ENCODE data around the gene CUL7.

Gene CUL7

DNA sequence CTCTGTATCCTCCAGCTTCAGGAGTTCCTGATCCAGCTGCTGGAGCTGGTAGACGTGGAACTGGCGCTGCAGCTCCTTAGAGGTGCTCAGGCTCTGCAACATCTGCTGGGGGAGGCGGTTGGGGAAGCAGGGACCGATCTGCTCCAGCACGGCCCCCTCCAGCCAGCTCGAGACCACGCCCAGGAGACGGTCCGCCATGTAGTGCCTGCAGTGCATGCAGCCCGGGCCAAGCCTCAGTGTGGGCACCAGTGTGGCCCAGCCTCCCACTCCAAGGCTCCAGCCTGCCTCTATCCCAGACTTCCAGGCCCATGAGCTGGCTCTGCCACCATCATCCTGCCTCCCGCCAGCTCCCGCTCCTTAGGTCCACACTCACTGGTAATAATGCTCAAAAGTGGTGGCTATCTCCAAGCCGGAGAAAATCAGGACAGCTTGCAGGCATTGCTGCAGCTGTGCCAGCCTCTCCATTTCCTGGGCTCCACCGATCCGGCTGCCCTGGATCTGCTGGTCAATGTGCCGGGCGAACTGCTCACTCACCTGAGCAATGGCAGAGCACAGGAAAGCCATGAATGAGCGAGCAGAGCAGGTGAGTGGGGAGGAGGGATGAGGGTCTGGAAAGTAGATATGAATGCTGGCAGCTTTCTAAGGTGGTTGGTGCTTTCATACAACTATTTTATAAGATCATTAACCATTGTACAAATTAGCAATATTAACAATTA is 13.0 kb downstream of the CUL7 start:
- no peaks in the 10 kb centered on the region for H3K4me1 Mint-ChIP-seq (ENCODE audit: low read depth)
- H3K4me3 Mint-ChIP-seq = no peak overlapping the region
- no peaks in the 10 kb centered on the region for H3K27me3 Mint-ChIP-seq
- no peaks in the 10 kb centered on the region for H3K36me3 Mint-ChIP-seq
- H3K27ac Mint-ChIP-seq = no peak overlapping the region
- H3K9me3 Mint-ChIP-seq (ENCODE audit: low read depth) = no peaks in the 10 kb centered on the region

GRCh38 chr6:43038727-43039126 is 14.9 kb downstream of the CUL7 start:
- Mint-ChIP-seq H3K27ac (no peak overlapping the region), H3K9me3 (ENCODE audit: low read depth) (no peaks in the 10 kb centered on the region), H3K27me3 (no peaks in the 10 kb centered on the region), H3K36me3 (no peaks in the 10 kb centered on the region), H3K4me1 (ENCODE audit: low read depth) (no peaks in the 10 kb centered on the region), H3K4me3 (no peak overlapping the region)

DNA sequence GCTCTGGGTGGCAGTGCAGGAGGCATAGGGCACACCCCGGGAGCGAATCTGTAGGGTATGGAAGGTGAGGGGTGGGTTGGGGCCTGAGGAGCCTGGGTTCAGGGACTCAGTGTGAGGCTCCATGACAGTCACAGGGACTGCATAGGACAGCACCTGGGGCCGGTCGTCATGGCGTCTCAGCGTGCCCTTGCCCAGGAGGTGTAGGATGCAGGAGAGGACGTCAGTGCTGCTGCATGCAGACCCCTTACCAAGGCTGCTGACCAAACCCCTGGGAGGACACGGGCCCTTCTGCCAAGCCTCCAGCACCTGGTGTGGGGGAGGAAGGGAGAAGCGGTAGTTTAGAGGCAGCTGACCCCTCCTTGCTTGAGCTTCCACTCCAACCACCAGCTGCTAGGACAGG is 15.9 kb downstream of the CUL7 start:
- H3K27me3 Mint-ChIP-seq = no peaks in the 10 kb centered on the region
- peaks cover 5% of the 10 kb centered on the region for H3K4me1 Mint-ChIP-seq (ENCODE audit: low read depth)
- H3K9me3 Mint-ChIP-seq (ENCODE audit: low read depth) = no peaks in the 10 kb centered on the region
- no peaks in the 10 kb centered on the region for H3K36me3 Mint-ChIP-seq
- H3K27ac Mint-ChIP-seq = no peak overlapping the region
- no peak overlapping the region for H3K4me3 Mint-ChIP-seq

- no peaks in the 10 kb centered on the region for H3K9me3 Mint-ChIP-seq (ENCODE audit: low read depth)
- peaks cover 5% of the 10 kb centered on the region for H3K4me1 Mint-ChIP-seq (ENCODE audit: low read depth)
- no peak overlapping the region for H3K27ac Mint-ChIP-seq
- H3K27me3 Mint-ChIP-seq = no peaks in the 10 kb centered on the region
- no peak overlapping the region for H3K4me3 Mint-ChIP-seq
- no peaks in the 10 kb centered on the region for H3K36me3 Mint-ChIP-seq
These were observed 16.5 kb downstream of the CUL7 start for GRCh38 chr6:43037197-43037596.

- Mint-ChIP-seq H3K4me3 (no peak overlapping the region), H3K4me1 (ENCODE audit: low read depth) (peaks cover 5% of the 10 kb centered on the region), H3K27ac (no peak overlapping the region)
These were observed 16.9 kb downstream of the CUL7 start for GRCh38 chr6:43036712-43037111.

GRCh38 chr6:43035495-43036194 is 18.0 kb downstream of the CUL7 start:
- Mint-ChIP-seq H3K9me3 (ENCODE audit: low read depth) (no peaks in the 10 kb centered on the region), H3K4me3 (no peak overlapping the region), H3K27ac (no peak overlapping the region), H3K27me3 (no peaks in the 10 kb centered on the region), H3K36me3 (no peaks in the 10 kb centered on the region), H3K4me1 (ENCODE audit: low read depth) (peaks cover 5% of the 10 kb centered on the region)

More at GRCh38 chr6:43036712-43037111, 16.9 kb downstream of the CUL7 start:
- Mint-ChIP-seq H3K27me3 (no peaks in the 10 kb centered on the region), H3K36me3 (no peaks in the 10 kb centered on the region), H3K9me3 (ENCODE audit: low read depth) (no peaks in the 10 kb centered on the region)

DNA sequence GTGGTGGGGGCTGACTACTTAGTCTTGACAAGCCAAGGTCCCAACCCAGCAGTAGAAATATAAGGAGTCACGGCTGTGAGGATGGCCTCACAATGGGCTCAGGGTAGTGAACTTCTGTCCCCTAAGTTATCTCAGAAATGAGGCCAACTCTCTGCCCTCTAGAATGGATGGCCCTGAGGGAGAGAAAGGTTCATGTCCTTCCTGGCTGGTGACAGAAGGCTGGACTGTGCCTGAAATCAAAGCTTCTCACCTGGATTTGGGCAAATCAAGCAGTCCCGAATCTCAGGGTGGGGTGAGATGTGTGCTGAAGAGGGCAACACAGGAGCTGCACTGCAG is 19.5 kb downstream of the CUL7 start:
- no peaks in the 10 kb centered on the region for H3K9me3 Mint-ChIP-seq (ENCODE audit: low read depth)
- H3K4me3 Mint-ChIP-seq = no peak overlapping the region
- H3K36me3 Mint-ChIP-seq = no peaks in the 10 kb centered on the region
- no peak overlapping the region for H3K27ac Mint-ChIP-seq
- peaks cover 5% of the 10 kb centered on the region for H3K4me1 Mint-ChIP-seq (ENCODE audit: low read depth)
- H3K27me3 Mint-ChIP-seq = no peaks in the 10 kb centered on the region

- H3K4me3 Mint-ChIP-seq = no peak overlapping the region
- peak overlapping the region; percentile 18 for H3K27ac Mint-ChIP-seq
- H3K27me3 Mint-ChIP-seq = no peaks in the 10 kb centered on the region
These were observed 20.0 kb downstream of the CUL7 start for GRCh38 chr6:43033496-43034189.

GRCh38 chr6:43032326-43032725 is 21.3 kb downstream of the CUL7 start:
- Mint-ChIP-seq H3K36me3 (peaks cover 2% of the 10 kb centered on the region), H3K4me1 (ENCODE audit: low read depth) (peaks cover 5% of the 10 kb centered on the region), H3K27ac (no peak overlapping the region), H3K4me3 (no peak overlapping the region), H3K9me3 (ENCODE audit: low read depth) (no peaks in the 10 kb centered on the region), H3K27me3 (no peaks in the 10 kb centered on the region)

More at GRCh38 chr6:43033496-43034189, 20.0 kb downstream of the CUL7 start:
- Mint-ChIP-seq H3K9me3 (ENCODE audit: low read depth) (no peaks in the 10 kb centered on the region), H3K4me1 (ENCODE audit: low read depth) (peaks cover 5% of the 10 kb centered on the region), H3K36me3 (no peaks in the 10 kb centered on the region)

DNA sequence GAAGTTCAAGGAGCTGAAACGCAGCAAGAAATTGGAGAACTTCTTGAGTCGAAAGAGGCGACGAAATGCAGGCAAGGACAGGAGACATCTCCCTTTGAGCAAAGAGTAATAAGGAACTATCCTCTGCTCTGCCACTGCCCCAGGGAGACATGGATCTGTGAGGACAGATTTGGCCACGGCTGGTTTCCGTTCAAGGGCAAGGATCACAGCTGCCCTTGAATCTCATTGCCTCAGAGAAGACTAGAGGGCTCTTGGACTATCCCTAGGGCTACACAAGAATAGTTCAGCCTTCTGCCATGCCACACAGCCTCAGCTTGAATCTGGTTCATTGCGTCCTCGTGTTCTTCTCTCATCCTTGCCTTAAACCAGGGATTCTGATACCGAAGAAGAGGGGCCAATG is 24.5 kb downstream of the CUL7 start:
- no peaks in the 10 kb centered on the region for H3K9me3 Mint-ChIP-seq (ENCODE audit: low read depth)
- H3K27me3 Mint-ChIP-seq = no peaks in the 10 kb centered on the region
- peaks cover 12% of the 10 kb centered on the region for H3K4me1 Mint-ChIP-seq (ENCODE audit: low read depth)
- no peak overlapping the region for H3K27ac Mint-ChIP-seq
- H3K4me3 Mint-ChIP-seq = no peak overlapping the region
- peaks cover 2% of the 10 kb centered on the region for H3K36me3 Mint-ChIP-seq

DNA sequence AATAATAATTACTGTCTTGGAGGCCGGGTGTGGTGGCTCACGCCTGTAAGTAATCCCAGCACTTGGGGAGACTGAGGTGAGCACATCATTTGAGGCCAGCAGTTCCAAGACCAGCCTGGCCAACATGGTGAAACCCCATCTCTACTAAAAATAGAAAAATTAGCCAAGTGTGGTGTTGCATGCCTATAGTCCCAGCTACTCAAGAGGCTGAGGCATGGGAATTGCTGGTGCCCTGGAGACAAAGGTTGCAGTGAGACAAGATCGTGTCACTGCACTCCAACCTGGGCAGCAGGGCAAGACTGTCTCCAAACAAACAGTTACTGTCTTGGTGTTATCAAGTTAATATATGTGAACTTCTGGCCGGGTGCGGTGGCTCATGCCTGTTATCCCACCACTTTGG is 27.3 kb downstream of the CUL7 start:
- H3K27me3 Mint-ChIP-seq = no peaks in the 10 kb centered on the region
- H3K4me3 Mint-ChIP-seq = no peak overlapping the region
- no peaks in the 10 kb centered on the region for H3K9me3 Mint-ChIP-seq (ENCODE audit: low read depth)
- H3K27ac Mint-ChIP-seq = no peak overlapping the region
- peaks cover 2% of the 10 kb centered on the region for H3K36me3 Mint-ChIP-seq
- peaks cover 21% of the 10 kb centered on the region for H3K4me1 Mint-ChIP-seq (ENCODE audit: low read depth)

DNA sequence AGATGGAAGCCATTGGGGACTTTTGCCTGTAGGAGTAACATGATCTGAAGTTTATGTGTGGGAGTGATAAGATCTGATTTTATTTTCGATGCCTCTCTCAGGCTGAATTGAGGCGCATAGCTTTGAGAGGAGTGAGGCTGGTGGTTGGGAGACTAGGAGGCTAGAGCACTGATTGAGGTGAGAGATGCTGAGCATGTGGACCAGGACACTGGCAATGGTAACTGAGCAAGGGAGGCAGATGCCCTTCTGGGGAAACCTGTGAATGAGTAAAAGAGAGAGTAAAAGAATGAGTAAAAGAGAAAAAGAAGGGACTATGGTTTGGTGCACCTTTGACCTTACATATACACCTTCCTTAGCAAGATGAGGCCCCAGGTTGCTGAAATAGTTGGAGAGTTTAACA is 29.2 kb downstream of the CUL7 start:
- H3K36me3 Mint-ChIP-seq = peaks cover 2% of the 10 kb centered on the region

DNA sequence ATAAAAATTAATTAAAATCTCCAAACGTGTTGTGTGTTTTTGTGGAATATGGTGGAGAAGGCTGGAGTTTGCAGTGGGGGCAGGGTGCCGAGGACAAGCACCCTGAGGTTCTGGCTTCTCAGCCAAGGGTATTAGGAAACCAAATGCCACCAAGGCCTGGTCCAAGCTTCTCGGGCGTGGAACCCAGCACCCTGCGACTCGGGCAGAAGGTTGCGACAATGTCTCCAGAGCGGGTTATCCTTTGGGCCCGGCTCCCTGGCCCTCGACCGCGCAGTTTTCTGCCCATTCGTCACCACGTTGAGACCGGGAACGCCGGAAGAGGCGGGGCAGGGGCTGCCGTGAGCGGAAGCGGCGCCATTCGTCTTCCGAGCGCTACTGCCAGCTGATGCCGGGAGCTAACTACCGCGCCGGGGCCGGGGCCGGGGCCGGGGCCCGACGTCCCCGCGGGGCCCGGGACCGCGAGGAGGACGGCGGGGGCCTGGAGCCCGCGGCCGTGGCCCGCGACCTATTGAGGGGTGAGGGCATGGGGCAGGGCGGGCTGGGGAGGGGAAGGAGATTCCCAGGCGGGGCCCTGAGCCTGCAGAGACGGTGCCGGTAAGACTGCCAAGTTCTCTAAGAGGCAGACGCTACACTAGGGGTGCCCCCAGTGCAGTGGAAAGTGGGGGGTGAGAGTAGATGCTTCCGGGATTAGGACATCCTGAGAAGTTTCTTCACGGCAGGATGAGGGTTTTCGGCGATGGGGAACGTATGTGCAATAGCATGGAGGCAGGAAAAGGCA is 32.2 kb downstream of the CUL7 start, which contains the start of gene RRP36:
Gene RRP36 (plus strand): TSS at position 354 of the 778 bp plus-strand sequence. CDS start 32 bp downstream, at position 386.
- H3K4me3 Mint-ChIP-seq = peak within 1 kb of the TSS; percentile 98
- H3K36me3 Mint-ChIP-seq = peaks cover 4% of the 10 kb centered on the region
- H3K27ac Mint-ChIP-seq = peak within 1 kb of the TSS; percentile 95
- H3K27me3 Mint-ChIP-seq = no peaks in the 10 kb centered on the region
- H3K9me3 Mint-ChIP-seq (ENCODE audit: low read depth) = no peaks in the 10 kb centered on the region
- H3K4me1 Mint-ChIP-seq (ENCODE audit: low read depth) = peaks cover 34% of the 10 kb centered on the region

More for the DNA sequence above, 29.2 kb downstream of the CUL7 start:
- Mint-ChIP-seq H3K27me3 (no peaks in the 10 kb centered on the region), H3K27ac (peak overlapping the region; percentile 88), H3K4me3 (peak overlapping the region; percentile 67), H3K9me3 (ENCODE audit: low read depth) (no peaks in the 10 kb centered on the region), H3K4me1 (ENCODE audit: low read depth) (peaks cover 24% of the 10 kb centered on the region)

GRCh38 chr6:43020847-43021246 is 32.8 kb downstream of the CUL7 start:
- Mint-ChIP-seq H3K9me3 (ENCODE audit: low read depth) (no peaks in the 10 kb centered on the region), H3K27me3 (no peaks in the 10 kb centered on the region), H3K4me1 (ENCODE audit: low read depth) (peaks cover 40% of the 10 kb centered on the region), H3K36me3 (peaks cover 4% of the 10 kb centered on the region), H3K4me3 (peak overlapping the region; percentile 82), H3K27ac (peak overlapping the region; percentile 86)

Data from activated naive CD8-positive, alpha-beta T cell (primary cell).